H4 (cell line): ENCODE data around the gene ERCC5. TPM values are rescaled to one million over a fixed set of nuclear protein-coding genes. Genes with fewer than 3 reads are reported as not detected.
A peak's percentile ranks its signal among the peaks of the same experiment; 100 is the strongest.

Experiments
- DNase-seq: peaks from one replicate; pipeline ENCODE4 v3.0.0-alpha.2; 2015; ENCODE audit warnings: low spot score
- total RNA-seq: library from RNA; depleted of rRNA; stranded (reverse); fragments of >200 nt; shearing (Covaris generic); gene quantifications from 2 replicates; pipeline ENCODE4 v1.2.3, GENCODE V29; 2014

The ERCC5 gene
- total RNA-seq, 1 experiment from 2014 or later, result 16.4 TPM

DNA sequence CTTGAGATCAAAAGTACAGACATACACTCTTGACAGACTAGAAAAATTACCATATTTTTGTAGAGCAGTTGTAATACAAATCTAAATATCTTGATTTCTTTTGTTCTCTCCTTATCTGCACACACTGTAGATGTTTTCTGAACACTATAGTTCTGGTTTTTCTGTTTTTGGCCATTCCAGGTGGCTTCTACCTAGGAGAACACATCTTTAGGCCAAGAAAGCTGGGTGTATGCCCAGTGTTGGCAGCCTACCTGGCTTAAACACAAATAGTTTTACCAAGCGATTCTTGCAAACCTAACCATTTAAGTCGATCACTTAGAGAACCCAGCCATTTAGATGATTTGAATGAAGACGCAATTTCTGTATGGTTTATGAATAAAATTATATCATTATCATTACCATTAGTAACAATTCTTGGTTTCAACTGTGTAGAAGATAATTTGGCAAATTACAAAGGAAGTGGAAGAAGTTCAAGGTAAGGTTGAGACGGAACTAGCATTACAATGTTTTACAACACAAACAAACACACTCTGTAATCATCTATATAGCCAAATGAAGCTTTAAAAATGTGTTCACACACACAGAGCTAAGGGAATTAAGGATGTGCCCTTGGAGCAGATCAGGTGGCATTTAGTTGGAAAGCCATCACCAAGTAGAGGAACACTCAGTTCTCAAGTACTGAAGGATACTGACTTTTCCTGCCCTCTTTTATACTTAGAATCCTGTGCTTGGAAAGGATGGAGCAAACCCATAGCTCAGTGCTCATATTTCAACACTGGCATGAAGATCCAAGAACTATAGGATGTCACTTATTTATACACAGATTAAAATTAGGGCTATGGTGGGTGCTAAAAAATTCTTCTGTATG, 36.2 kb downstream of the ERCC5 start:
- no peak for DNase-seq

DNA sequence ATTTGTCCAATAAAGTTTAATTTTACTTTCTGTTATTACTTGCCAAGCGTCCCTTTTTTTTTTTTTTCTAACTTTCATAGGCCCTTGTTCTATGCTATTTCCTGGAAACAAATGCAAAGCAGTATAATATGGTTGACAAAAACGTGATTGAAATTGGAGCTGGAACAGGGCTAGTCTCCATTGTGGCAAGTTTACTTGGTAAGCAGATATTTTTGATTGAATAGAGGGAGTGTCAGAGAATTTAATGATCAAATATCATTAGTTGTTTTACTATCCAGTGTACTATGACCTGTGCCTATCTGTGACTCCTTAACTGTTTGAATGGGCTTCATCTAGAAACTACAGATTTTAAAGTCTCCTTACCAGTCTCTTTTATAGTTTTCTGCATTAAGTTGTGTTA, 46.7 kb downstream of the ERCC5 start:
- DNase-seq, result no peak

DNA sequence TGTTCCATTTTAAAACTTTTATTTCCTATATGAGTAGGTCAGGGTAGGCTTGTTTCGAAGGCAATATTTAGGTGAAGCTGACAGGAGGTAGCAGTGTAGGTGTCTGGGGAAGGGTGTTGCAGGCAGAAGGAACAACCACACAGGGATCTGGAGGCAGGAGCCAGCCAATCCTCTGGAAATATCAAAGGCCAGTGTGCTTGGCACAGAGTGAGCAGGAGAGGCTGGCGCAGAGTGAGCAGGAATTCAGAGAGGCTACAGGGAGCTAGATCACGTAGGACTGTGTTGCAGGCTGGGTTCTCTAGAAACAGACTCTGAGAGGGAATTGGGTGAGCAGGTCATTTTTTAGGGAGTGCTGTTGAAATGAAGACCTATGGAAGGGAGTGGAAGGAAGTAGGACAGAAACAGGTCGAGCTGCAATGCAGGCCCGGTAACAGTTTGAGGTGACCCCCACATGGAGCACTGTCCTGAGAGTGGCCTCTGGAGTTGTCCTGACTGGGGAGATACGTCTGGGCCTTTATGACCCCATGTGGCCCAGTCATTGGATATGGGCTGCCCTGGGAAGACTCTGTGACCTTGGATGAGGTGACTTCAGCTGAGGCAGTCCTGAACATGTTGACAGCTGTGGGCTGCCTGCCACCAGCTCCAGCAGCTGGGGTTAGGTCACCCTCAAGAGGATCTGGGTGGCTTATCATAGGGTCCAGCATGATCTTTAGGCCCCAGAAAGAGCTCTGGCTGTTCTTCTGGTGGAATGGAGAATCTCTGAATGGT, 51.7 kb downstream of the ERCC5 start:
- no peak for DNase-seq

DNA sequence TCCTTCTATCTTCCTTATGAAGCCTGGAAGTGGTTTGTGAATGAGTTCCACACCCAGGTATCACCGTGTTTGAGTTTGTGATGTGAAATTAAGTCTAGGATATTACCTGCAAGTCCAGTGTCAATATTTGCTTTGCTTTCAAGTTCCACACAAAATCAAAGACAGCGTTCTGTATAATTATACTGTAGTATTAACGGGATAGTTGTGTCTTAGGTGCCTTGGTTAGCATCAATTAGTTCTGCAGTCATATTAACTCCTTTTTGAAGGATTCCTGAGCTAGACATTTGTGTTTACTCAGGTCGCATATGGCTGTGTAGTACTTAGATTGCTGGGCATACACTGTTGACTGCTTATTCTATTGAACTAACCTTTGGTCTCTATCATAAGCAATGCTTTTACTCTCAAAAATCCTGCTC, 54.4 kb downstream of the ERCC5 start:
- no peak for DNase-seq

DNA sequence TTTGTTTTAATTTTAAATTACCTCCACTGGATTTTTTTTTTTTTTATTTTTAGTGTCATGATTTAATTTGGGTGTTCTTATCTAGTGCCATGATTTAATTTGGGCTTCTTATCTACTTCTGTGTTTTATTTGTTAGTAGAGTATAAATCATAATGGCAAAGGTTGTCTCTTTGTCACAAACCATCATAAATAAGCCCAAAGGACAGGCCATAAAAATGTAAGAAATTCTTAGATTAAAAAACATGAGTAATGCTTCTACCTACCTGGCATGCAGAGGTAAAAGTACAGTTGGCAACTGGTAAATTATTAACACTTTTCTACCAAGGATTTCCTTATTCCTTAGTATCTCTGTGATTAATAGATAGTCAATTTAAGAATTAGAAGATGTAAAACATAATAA, 55.2 kb downstream of the ERCC5 start:
- no peak for DNase-seq

DNA sequence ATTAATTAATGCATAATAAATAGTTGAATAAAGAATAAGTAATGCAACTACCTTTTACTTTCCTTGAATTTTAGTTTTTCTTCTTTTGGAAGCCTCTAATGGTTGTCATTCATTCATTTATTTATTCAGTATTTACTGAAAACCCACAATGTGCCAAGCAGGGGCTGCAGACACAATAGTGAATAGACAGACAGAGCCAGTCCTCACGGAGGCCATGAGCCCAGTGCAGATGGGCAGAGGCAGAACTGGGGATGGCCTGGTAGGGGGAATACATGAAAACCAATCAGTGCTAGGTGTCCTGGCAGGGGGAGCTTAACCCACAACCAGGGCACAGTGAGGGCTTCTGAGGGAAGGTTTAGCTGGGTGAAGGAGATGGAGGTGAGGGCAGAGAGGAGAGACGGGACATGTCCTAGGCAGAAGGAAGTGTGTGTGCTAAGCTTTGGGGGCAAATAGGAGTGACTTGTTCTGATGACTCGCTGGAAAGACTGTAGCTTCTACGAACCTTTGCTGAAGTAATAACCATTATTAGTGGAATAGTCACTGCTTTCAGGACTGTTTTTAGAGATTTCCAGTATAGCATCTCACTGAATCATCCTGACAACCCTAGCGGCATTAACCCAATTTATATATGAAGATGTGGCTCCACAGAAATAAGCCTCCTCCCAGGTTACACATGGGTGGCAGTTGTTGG, 55.9 kb downstream of the ERCC5 start:
- DNase-seq, result no peak

DNA sequence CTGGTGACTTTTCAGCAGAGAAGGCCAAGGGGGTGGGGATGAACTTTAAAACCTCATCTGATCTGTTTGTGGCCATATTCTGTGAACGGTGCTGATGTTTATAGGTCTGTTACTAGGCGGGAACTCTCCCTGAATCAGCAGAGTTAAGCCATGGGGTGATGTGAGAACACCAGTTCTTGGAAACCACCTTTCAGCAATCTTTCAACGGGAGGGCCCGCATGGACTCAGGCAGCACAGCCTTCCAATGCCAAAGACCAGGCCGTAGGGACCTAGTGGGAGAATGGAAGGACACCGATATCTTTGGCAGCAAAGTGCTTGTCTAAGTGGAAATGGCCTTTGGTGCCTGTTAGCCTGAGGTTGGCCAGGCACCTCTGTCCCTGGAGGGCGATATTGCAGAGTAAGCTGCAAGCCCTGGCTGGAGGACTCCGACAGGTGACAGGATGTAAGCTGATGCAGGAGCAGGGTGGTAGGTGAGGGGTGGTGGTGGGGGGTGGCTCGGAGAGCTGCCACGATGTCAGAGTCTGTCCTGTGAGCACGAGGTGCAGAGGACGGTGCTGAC, 57.0 kb downstream of the ERCC5 start:
- no peak for DNase-seq

DNA sequence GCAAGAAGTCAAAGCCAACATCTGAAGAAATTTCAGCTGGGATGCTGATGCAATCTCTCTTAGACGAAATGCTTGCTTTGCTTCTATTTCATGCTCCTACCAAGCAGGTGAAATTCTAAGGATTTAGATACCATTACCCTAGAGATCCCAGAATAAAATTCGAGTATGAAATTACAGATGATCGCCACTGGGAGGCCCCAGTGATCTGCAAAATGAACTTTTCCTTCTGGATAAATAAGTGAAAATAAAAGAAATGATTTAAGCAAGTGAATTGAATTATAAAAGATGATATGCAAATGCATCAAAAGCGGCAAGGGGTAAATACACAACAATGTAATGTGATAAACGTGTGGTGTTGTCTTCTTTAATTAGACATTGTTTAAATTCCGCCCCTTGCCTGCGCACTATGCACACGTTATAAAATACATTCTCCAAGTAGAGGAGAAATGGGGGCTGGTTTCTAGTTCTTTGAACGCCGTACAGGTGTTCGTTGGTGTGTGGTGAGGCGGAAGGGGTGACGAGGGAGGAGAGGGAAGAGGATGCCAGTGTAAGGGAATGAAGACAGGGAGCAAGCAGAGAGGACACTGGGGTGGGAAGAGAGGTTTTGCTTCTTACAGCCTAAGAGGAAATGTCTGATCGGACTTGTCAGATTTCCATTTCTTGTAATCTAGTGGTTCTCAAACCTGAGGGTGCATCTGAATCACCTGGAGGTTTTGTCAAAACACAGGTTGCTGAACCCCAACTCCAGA, 58.0 kb downstream of the ERCC5 start:
- DNase-seq, result no peak

DNA sequence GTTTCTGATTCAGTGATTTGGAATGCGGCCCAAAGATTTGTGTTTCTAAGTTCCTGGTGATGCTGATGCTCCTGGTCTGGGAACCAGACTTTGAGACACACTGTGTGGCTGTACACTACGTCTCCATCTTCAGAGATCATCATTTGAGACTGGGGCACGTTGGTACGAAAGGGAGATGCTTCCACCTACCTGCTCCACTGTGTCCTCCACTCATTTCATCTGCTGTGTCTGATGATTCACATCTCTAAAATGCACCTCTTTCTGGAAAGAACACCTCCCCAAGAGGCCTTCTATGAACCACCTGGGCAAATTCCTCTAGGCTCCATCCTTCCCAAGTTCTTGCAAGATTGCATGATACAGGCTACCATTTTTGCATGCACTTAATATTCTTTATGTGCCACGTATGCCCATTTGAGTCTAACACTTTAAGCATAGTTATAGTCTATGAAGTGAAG, 58.6 kb downstream of the ERCC5 start:
- DNase-seq, result no peak

DNA sequence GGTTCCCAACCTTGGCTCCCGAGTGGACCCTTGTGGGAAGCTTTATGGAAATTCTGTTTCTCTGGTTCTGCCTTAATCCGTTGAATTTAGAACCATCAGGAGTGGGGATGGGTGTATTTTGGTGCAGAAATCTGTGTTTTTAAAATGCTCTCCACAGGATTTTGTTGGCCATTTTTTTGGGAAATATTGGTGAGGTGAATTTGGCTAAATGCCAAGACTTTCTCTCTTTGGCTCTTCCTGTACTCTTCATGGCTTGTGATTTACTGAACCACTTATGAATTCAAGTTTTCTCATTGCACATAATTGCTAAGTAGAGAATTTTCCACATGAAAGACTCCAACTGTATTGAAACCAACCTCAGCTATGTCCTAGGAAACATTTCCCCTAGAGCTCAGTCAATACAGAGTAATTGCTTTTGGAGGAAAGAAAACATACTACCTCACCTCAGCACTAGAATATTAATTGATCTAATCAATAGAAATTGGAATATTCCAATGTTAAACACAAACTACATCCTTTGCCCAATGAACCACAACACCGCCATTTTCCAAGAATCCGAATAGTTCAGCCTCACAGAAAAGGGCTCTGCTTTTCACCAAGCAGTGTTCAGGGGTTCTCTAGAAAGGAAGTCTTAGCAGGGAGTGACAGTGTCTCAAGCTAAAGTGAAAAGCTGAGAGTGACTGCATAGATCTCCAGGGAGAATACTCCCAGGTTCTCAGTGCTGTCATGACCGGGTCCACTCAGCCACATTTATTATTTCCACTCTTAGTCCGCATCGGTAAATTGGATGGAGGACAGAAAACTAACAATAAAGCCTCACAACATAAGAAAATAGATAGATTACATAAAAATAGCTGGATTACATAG, 60.3 kb downstream of the ERCC5 start:
- no peak for DNase-seq

DNA sequence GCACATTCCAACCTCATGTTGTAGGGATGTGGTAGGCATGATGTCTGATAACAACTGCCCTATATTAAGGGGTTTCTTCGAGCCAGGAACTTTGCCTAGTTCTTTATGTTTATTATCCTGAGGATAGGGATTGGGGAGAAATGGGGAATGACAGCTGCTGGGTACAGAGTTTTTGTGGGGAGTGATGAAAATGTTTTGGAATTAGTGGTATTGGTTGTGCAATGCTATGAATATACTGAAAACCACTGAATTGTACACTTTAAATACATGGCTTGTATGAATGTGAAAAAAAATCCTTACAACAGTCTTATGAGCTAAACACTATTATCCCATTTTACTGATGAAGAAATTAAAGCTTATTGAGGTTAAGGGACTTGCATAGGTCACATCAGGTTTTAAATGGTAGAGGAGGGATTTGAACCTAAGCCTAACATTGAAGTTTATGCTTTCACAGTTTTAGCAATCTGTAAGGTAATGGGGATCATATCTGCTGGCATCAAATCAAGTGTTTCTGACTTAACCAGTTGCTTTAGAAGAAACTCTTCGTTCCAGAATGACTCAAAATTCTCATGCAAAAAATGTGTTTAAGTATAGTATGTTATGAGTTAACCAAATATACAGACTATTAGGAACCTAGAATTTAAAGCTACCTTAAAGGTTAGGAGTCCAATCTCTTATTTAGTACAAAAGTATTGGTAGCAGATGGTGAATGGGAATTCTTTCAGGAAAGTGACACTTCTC, 61.4 kb downstream of the ERCC5 start:
- DNase-seq, result no peak

DNA sequence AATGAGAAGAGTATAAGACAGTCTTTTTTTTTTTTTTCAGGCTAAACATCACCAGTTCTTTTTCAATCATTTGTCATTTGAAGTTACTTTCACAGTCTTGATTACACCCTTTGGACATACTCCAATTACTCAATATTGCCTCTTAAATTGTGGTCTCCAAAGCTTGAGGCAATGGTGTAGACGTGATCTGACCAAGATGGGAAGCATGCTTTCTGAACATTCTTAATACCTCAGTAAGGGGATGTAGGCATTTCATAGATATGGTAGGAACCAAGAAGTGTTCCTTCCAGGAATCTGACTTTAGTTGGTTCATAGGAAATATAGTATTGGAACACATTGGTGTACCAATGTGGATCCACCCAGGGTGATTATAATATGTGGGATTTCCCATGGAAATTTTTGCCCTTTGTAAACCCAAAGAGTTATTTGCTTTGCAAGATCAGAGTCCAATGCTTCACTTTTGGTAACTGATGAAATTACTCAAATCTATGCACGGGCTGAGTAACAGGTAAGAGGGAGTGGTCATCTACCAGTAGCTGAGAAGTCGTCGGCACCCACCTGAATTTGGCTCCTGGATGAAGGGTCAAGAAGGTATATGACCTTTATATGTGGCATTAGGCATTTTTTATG, 62.2 kb downstream of the ERCC5 start:
- DNase-seq, result no peak

DNA sequence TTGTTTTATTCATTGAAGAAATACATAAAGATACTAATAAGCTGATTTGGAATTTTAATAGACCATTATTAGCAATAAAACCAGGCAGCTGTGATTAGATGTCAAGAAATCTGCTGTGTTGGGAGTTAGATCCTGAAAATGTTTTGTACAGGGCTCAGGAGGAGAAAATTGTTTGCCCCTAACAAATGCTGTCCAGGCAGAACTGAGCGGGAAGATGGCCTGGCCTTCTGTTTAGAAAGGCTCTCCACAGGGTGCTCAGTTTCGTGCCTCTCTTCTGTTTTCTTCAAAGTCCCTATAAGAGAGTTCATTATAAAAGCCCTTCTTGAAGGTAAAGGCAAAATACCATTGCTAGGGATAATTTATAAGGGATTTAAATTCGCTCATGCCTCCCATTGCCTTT, 64.1 kb downstream of the ERCC5 start:
- no peak for DNase-seq

DNA sequence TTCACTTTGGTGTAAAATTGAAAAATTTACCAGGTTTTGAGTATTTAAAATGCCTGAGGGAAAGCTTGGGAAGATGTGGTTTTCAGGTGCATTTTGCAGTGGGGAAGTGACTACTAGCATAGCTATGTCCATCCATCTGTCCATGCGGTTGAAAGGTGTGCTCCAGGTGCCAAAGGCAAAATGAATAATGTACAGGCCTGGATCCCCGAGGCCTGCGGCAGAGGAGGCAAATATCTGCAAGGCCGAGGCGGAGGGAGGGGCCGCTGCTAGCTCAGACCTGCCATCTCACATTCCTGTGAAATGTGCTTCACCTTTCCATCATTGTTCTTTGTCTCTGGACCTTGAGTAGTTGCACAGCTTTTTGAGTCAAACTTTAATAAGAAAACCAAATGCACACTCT, 65.5 kb downstream of the ERCC5 start:
- DNase-seq, result no peak

DNA sequence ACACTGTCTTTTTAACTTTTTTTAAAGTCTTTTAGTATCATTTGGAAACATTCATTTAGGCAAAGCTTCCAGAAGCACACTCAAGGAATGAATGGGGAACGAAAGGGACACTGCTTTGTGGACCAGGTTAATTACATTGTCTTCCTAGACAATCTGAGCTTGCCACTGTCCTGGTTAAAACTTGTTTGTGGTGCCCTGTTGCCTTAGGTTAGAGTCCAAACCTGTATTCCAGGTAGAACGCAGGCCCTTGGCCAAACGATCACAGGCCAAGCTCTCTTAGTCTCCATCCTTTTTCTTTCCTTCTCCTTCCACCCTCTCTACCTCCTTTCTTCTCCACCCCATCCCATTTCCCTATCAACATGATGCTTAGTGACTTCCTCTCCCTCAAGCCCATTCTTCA, 66.8 kb downstream of the ERCC5 start:
- no peak for DNase-seq

DNA sequence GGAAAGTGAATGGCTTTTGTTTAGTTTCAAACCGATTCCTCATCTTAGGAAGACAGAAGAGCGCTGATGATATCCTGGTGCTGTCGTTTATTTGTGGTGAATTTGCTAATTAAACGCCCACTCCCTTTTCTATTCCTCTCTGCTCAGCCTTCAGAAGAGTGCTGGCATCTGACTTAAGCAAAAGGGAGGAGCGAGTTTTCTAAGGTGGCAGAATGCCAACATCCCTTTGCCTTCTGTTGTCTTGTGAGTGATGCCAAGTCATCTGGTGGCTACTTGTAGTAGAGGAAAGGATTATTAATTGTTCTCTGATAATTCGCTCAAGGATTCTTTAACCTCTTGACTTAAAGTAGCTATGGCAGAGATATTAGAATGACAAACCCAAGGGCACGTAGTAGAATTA, 68.1 kb downstream of the ERCC5 start:
- peak; percentile 6 for DNase-seq

DNA sequence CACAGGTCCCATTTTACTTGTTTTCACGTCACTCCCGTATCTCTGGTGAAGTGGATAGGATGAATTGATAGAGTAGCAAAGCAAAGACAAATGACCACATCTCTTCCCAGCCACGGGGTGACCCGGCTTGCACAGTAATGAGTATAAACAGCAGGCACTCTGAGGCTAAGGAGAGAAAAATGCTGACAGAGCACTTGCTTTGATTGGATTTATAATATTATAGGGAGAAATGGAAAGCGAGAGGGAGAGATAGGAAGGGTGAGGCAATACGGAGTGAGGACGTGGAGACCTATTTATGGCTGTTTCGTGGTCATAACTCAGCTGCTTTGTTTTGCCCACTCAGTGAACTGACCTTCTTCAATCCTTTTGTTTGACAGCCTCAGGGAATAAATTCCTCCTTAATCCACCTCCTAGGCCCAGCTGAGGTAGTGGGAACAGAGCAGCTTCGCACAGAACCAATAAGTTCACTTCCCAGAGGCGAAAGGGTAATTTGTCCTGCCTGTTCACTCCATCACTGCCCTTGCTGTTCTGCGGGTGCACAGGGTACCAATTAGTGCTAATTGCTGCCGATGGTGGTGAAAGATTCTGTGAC, 68.6 kb downstream of the ERCC5 start:
- DNase-seq, result no peak

DNA sequence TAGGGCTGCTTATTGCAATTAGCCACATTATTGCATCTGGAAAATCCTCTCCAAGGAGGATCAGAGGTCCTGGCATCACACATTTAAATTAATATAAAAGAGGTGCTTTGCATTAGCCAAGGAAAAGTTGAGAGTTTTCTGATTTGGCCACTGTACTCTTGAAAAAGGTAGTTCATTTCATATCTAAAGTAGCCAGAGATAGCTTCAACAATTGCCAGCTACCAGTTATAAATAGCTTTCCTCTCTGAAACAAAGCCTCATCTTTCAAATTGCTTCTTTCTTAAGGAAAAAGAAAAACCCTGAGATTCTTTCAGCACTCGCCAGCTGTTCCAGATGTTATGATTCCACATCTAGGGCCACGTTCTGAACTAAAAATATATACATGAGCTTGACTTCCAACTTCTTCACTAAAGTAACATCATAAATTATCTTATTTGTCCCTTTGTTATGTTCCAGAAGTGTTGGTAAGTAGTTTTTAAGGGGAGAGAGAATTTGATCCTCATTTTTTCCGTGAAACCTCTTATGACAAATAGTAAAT, 69.6 kb downstream of the ERCC5 start:
- DNase-seq, result no peak

DNA sequence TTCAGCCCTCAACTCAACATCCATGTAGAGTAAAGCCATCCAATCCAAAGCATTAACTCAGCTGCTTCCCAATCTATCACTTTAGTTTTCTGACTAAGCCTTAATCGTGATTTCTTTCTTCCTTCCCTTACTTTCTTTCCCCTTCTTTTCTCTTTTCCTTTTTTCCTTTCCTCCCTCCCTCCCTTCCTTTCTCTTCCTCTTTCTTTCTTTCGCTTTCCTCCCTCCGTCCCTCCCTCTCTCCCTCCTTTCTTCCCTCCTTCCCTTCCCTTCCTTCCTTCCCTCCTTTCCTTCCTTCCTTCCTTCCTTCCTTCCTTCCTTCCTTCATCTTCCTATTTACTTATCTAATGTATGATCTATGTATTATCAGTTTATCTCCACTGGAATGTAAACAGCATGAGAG, 71.2 kb downstream of the ERCC5 start:
- no peak for DNase-seq
